B cell (primary cell): Measurements from ENCODE around the gene KRTAP1-4. TPM values are rescaled to one million over a fixed set of nuclear protein-coding genes. Genes with fewer than 3 reads are reported as not detected.

ENCODE experiments used
- ATAC-seq: fragments of 200-7000 bp; cut with Tn5 transposase; one replicate; pipeline ENCODE4 v1.10.0; 2021; ENCODE audit warnings: low read depth, mild to moderate bottlenecking, moderate number of reproducible peaks, moderate library complexity
- CTCF ChIA-PET: fragments of 350-600 bp; sonication (Branson Sonifier 250); formaldehyde crosslinking; loops from one replicate; lab custom pipeline; 2021; ENCODE audit warnings: antibody characterized with exemption, inconsistent platforms; lab: Charles Lee
- POLR2A ChIA-PET: fragments of 350-600 bp; sonication (Branson Sonifier 250); formaldehyde crosslinking; loops from one replicate; lab custom pipeline; 2021; ENCODE audit warnings: antibody characterized with exemption; lab: Charles Lee
- DNase-seq: peaks from one replicate; pipeline ENCODE4 v3.0.0; 2013
- H2AFZ ChIP-seq: 2 replicates; pipeline ENCODE4 v1.6.1; 2012; ENCODE audit warnings: mild to moderate bottlenecking, low read depth, low read length; ENCODE audit not compliant: insufficient read depth, poor library complexity, severe bottlenecking
- H3K27ac ChIP-seq, 2 donors: 1 replicate in 1 of 2; 2 replicates in 1 of 2; pipeline ENCODE4 v1.5.1; 2012 to 2013; ENCODE audit warnings: low read length in 2 of 2, mild to moderate bottlenecking in 2 of 2, moderate library complexity in 1 of 2
- H3K27me3 ChIP-seq, 4 experiments: fragments of 200-600 bp in 1 of 4; sonication (generic) in 1 of 4; replicated peaks in 1 of 4; 1 replicate in 2 of 4; 2 replicates in 2 of 4; pipeline versions ENCODE4 v1.6.1 to v1.7.0; 2013 to 2016; ENCODE audit warnings: low read length in 3 of 4, mild to moderate bottlenecking in 2 of 4, mixed read lengths in 1 of 4, moderate library complexity in 1 of 4; ENCODE audit not compliant: insufficient read depth in 4 of 4, control insufficient read depth in 3 of 4; ENCODE audit errors: control extremely low read depth in 1 of 4
- H3K36me3 ChIP-seq, 2 experiments: replicated peaks in 1 of 2; 1 replicate in 1 of 2; 2 replicates in 1 of 2; pipeline versions ENCODE4 v1.6.1 to v1.7.1; 2013; ENCODE audit warnings: low read length in 1 of 2; ENCODE audit not compliant: insufficient read depth in 2 of 2, control insufficient read depth in 1 of 2; ENCODE audit errors: control extremely low read depth in 1 of 2, extremely low read depth in 1 of 2
- H3K4me1 ChIP-seq, 2 donors: fragments of 200-600 bp in 1 of 2; sonication (generic) in 1 of 2; 1 replicate in 1 of 2; 2 replicates in 1 of 2; pipeline versions ENCODE4 v1.5.1 to v1.6.1; 2013 to 2017; ENCODE audit warnings: low read length in 2 of 2; ENCODE audit not compliant: control insufficient read depth in 2 of 2, insufficient read depth in 2 of 2
- H3K4me2 ChIP-seq: replicated peaks from 2 replicates; pipeline ENCODE3; 2012; ENCODE audit warnings: mild to moderate bottlenecking, low read depth, low read length; ENCODE audit not compliant: poor library complexity, severe bottlenecking
- H3K4me3 ChIP-seq, 5 experiments: fragments of 200-600 bp in 1 of 5; sonication (generic) in 1 of 5; 1 replicate in 3 of 5; 2 replicates in 2 of 5; pipeline versions ENCODE4 v1.5.1 to v1.7.0; 2011 to 2016; ENCODE audit warnings: low read length in 4 of 5, mild to moderate bottlenecking in 4 of 5, low read depth in 2 of 5, control low read depth in 1 of 5, moderate library complexity in 1 of 5; ENCODE audit not compliant: insufficient read depth in 1 of 5; ENCODE audit errors: control extremely low read depth in 1 of 5, extremely low read depth in 1 of 5
- H3K79me2 ChIP-seq: fragments of 200-600 bp; sonication (generic); one replicate; pipeline ENCODE4 v1.6.0; 2016; ENCODE audit warnings: low read length; ENCODE audit not compliant: control insufficient read depth, insufficient read depth
- H3K9ac ChIP-seq: fragments of 200-600 bp; sonication (generic); 2 replicates; pipeline ENCODE4 v1.6.1; 2017; ENCODE audit warnings: mild to moderate bottlenecking, low read length, moderate library complexity
- H3K9me3 ChIP-seq, 3 donors: one replicate each; pipeline versions ENCODE4 v1.6.1 to v1.7.1; 2013; ENCODE audit warnings: low read length in 2 of 3; ENCODE audit not compliant: control insufficient read depth in 2 of 3, insufficient read depth in 1 of 3; ENCODE audit errors: control extremely low read depth in 1 of 3
- H4K20me1 ChIP-seq: 2 replicates; pipeline ENCODE4 v1.6.0; 2012; ENCODE audit warnings: mild to moderate bottlenecking, low read length; ENCODE audit not compliant: insufficient read depth, control insufficient read depth, poor library complexity, severe bottlenecking
- H3K27ac Mint-ChIP-seq: one replicate; pipeline ENCODE4 v1.8.0; 2021; ENCODE audit warnings: mixed read lengths
- H3K27me3 Mint-ChIP-seq: one replicate; pipeline ENCODE4 v1.8.0; 2021; ENCODE audit warnings: mixed read lengths
- H3K4me1 Mint-ChIP-seq: one replicate; pipeline ENCODE4 v1.8.0; 2021; ENCODE audit warnings: mixed read lengths
- H3K4me3 Mint-ChIP-seq: one replicate; pipeline ENCODE4 v1.8.0; 2021; ENCODE audit warnings: mixed read lengths
- H3K9me3 Mint-ChIP-seq: one replicate; pipeline ENCODE4 v1.8.0; 2022; ENCODE audit warnings: mixed read lengths; ENCODE audit not compliant: insufficient read depth
- EZH2 ChIP-seq: IDR thresholded peaks from 2 replicates; pipeline ENCODE4 v1.6.1; 2012; ENCODE audit warnings: borderline replicate concordance, low read depth, mild to moderate bottlenecking, moderate library complexity, low read length; ENCODE audit not compliant: insufficient read depth, poor library complexity, severe bottlenecking
- WGBS: methylation state at CpG from one replicate; pipeline ENCODE4 v1.1.5; 2013; ENCODE audit warnings: missing lambda C conversion rate; ENCODE audit not compliant: insufficient coverage; 5-methylcytosine and 5-hydroxymethylcytosine counted together
- intact Hi-C: fragments of 100-400 bp; cut with micrococcal nuclease; formaldehyde crosslinking; loops from one replicate; pipeline ENCODE4 v1.10.0; 2022
- polyA plus RNA-seq: library from polyadenylated mRNA; depleted of rRNA; stranded (reverse); fragments of >200 nt; gene quantifications from 2 replicates; pipeline ENCODE4 v1.2.3, GENCODE V29; 2012
- total RNA-seq, 2 donors: library from RNA; stranded (reverse); fragments of 120-200 nt in 1 of 2; gene quantifications; 1 replicate in 1 of 2; 2 replicates in 1 of 2; pipeline versions ENCODE4 v1.2.3 to v1.2.4, GENCODE V29; 2013 to 2022
- TF ChIP-seq, protein P1 (sequence below): fragments of 200-600 bp; IDR thresholded peaks from one replicate; pipeline ENCODE4 v1.8.0; 2022; ENCODE audit warnings: antibody characterized with exemption, mild to moderate bottlenecking

The KRTAP1-4 gene
- total and polyA plus RNA-seq, 2 donors (not counting 1 experiment from before 2014, with no cell fraction given): not detected

- POLR2A ChIA-PET: no interaction called here
- no peak for ATAC-seq
- no peaks in the 10 kb centered on the region for H3K79me2 ChIP-seq
- H3K27ac Mint-ChIP-seq: no peak overlapping the region
- CTCF ChIA-PET: no interaction called here
- intact Hi-C loops: no loop called here
- peaks cover 0 to 10% (median 5%) of the 10 kb centered on the region in 4 experiments for H3K27me3 ChIP-seq
- 82% methylated on average over 1 of the region's 2 CpGs for whole genome bisulfite sequencing
- H4K20me1 ChIP-seq: no peaks in the 10 kb centered on the region
- H3K9me3 ChIP-seq: peaks cover 0 to 1% (median 0%) of the 10 kb centered on the region in 3 donors
- H2AFZ ChIP-seq: no peak overlapping the region
- no peaks in the 10 kb centered on the region for H3K4me1 ChIP-seq
- H3K9ac ChIP-seq: no peak overlapping the region
- H3K4me1 Mint-ChIP-seq: no peaks in the 10 kb centered on the region
- no peaks in the 10 kb centered on the region for H3K9me3 Mint-ChIP-seq
- no peak overlapping the region for H3K27ac ChIP-seq
- no peak overlapping the region for H3K4me2 ChIP-seq
- peaks cover 46% of the 10 kb centered on the region for H3K27me3 Mint-ChIP-seq
- TF ChIP-seq, protein P1, sequence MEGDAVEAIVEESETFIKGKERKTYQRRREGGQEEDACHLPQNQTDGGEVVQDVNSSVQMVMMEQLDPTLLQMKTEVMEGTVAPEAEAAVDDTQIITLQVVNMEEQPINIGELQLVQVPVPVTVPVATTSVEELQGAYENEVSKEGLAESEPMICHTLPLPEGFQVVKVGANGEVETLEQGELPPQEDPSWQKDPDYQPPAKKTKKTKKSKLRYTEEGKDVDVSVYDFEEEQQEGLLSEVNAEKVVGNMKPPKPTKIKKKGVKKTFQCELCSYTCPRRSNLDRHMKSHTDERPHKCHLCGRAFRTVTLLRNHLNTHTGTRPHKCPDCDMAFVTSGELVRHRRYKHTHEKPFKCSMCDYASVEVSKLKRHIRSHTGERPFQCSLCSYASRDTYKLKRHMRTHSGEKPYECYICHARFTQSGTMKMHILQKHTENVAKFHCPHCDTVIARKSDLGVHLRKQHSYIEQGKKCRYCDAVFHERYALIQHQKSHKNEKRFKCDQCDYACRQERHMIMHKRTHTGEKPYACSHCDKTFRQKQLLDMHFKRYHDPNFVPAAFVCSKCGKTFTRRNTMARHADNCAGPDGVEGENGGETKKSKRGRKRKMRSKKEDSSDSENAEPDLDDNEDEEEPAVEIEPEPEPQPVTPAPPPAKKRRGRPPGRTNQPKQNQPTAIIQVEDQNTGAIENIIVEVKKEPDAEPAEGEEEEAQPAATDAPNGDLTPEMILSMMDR: no peak
- TF ChIP-seq EZH2: no peak
- no peak for DNase-seq
- no peak overlapping the region for H3K4me3 ChIP-seq
- no peaks in the 10 kb centered on the region for H3K36me3 ChIP-seq
- H3K4me3 Mint-ChIP-seq: no peak overlapping the region
Measured at GRCh38 chr17:40997361-40997760, 32.6 kb downstream of the KRTAP1-4 start.

GRCh38 chr17:40996829-40997228 is 33.2 kb downstream of the KRTAP1-4 start:
- Histone ChIP-seq H3K4me1 (no peaks in the 10 kb centered on the region), H3K27me3 (peaks cover 0 to 10% (median 6%) of the 10 kb centered on the region in 4 experiments), H3K79me2 (no peaks in the 10 kb centered on the region), H3K36me3 (no peaks in the 10 kb centered on the region), H3K9me3 (peaks cover 0 to 1% (median 0%) of the 10 kb centered on the region in 3 donors), H3K4me2 (no peak overlapping the region), H2AFZ (no peak overlapping the region), H3K9ac (no peak overlapping the region), H4K20me1 (no peaks in the 10 kb centered on the region), H3K27ac (no peak overlapping the region), H3K4me3 (no peak overlapping the region)
- no peaks in the 10 kb centered on the region for H3K4me1 Mint-ChIP-seq
- intact Hi-C loops: no loop called here
- ATAC-seq: no peak
- H3K27ac Mint-ChIP-seq: no peak overlapping the region
- WGBS: no CpG with 5 or more reads among the region's 4 CpGs
- no peak overlapping the region for H3K4me3 Mint-ChIP-seq
- H3K27me3 Mint-ChIP-seq: peaks cover 49% of the 10 kb centered on the region
- ChIA-PET POLR2A (no interaction called here), CTCF (no interaction called here)
- DNase-seq: no peak
- H3K9me3 Mint-ChIP-seq: no peaks in the 10 kb centered on the region
- TF ChIP-seq, protein P1: no peak
- TF ChIP-seq EZH2: no peak
